Measurements from ENCODE around the gene WNT10A. TPM values are rescaled to one million over a fixed set of nuclear protein-coding genes. Genes with fewer than 3 reads are reported as not detected.
A peak's percentile ranks its signal among the peaks of the same experiment; 100 is the strongest.

WNT10A gene
- total RNA-seq, 6 experiments from 2014 or later = 0.31 TPM; not detected in 5

GRCh38 chr2:218897394-218898108, 16.9 kb downstream of the WNT10A start:
- WGBS (ENCODE audit: insufficient coverage, low coverage, low lambda C conversion rate, missing lambda C conversion rate) = 5% methylated on average over 11 of the region's 34 CpGs
- TF ChIP-seq POLR2A (IDR thresholded peaks at IDR 0.05) (no peak), CTCF (IDR thresholded peaks at IDR 0.05) (no peak)
- Histone ChIP-seq H3K9me3 (no peaks in the 10 kb centered on the region), H3K4me3 (no peak overlapping the region), H3K27me3 (peaks cover 0 to 46% of the 10 kb centered on the region in 2 donors), H3K36me3 (no peaks in the 10 kb centered on the region), H3K27ac (no peak overlapping the region), H3K4me1 (peaks cover 0 to 12% (median 0%) of the 10 kb centered on the region in 4 donors)
- intact Hi-C loops (cut with DNase I) = no loop called here
- DNase-seq (no peak), ATAC-seq (no peak)

- Histone ChIP-seq H3K27me3 (peaks cover 0 to 46% of the 10 kb centered on the region in 2 donors), H3K9me3 (no peaks in the 10 kb centered on the region), H3K36me3 (no peaks in the 10 kb centered on the region), H3K27ac (no peak overlapping the region), H3K4me1 (peaks cover 0 to 8% (median 0%) of the 10 kb centered on the region in 4 donors), H3K4me3 (no peak overlapping the region)
- DNase-seq (peak in 1 of 3 donors; percentile 57), ATAC-seq (peak; percentile 74 to 89 (median 84))
- WGBS (ENCODE audit: insufficient coverage, low coverage, low lambda C conversion rate, missing lambda C conversion rate) = 6% methylated on average over 17 of the region's 52 CpGs
- TF ChIP-seq POLR2A (IDR thresholded peaks at IDR 0.05) (no peak), CTCF (IDR thresholded peaks at IDR 0.05) (peak; percentile 91 to 98 (median 94))
- intact Hi-C loops (cut with DNase I) = no loop called here
These were observed 17.6 kb downstream of the WNT10A start for GRCh38 chr2:218898109-218898878.

GRCh38 chr2:218899147-218899546, 18.5 kb downstream of the WNT10A start:
- intact Hi-C loops (cut with DNase I) = no loop called here
- WGBS (ENCODE audit: insufficient coverage, low coverage, low lambda C conversion rate, missing lambda C conversion rate) = 20% methylated on average over 12 of the region's 12 CpGs
- TF ChIP-seq CTCF (IDR thresholded peaks at IDR 0.05) (no peak), POLR2A (IDR thresholded peaks at IDR 0.05) (no peak)

GRCh38 chr2:218902427-218902826, 21.8 kb downstream of the WNT10A start:
- H3K36me3 ChIP-seq = no peaks in the 10 kb centered on the region
- no peaks in the 10 kb centered on the region for H3K9me3 ChIP-seq
- peaks cover 0 to 8% (median 0%) of the 10 kb centered on the region in 4 donors for H3K4me1 ChIP-seq
- 77% methylated on average over 4 of the region's 4 CpGs for WGBS (ENCODE audit: insufficient coverage, low coverage, low lambda C conversion rate, missing lambda C conversion rate)
- H3K27ac ChIP-seq = no peak overlapping the region
- H3K4me3 ChIP-seq = no peak overlapping the region
- DNase-seq (no peak), ATAC-seq (no peak)
- TF ChIP-seq CTCF (IDR thresholded peaks at IDR 0.05) = no peak
- TF ChIP-seq POLR2A (IDR thresholded peaks at IDR 0.05) = no peak
- intact Hi-C loops (cut with DNase I) = no loop called here
- peaks cover 0 to 27% of the 10 kb centered on the region in 2 donors for H3K27me3 ChIP-seq

More at GRCh38 chr2:218899147-218899546, 18.5 kb downstream of the WNT10A start:
- no peak overlapping the region for H3K4me3 ChIP-seq
- H3K36me3 ChIP-seq = no peaks in the 10 kb centered on the region
- H3K4me1 ChIP-seq = peaks cover 0 to 8% (median 0%) of the 10 kb centered on the region in 4 donors
- no peak for DNase-seq
- no peaks in the 10 kb centered on the region for H3K9me3 ChIP-seq
- no peak for ATAC-seq
- H3K27me3 ChIP-seq = peaks cover 0 to 40% of the 10 kb centered on the region in 2 donors
- no peak overlapping the region for H3K27ac ChIP-seq
